Stimulated activated CD8-positive, alpha-beta memory T cell treated with anti-CD3 and anti-CD28 coated beads, Interleukin-12 subunit alpha, Interleukin-12 subunit beta, amount 100 ng/mL, for 24 hours (primary cell): ENCODE results near the gene PLXND1.
"Not testable (repeated sequence)": the region's sequence is repeated elsewhere in the genome, so short reads cannot be mapped to it uniquely, and the experiment has no call there.

ENCODE experiments used
- DNase-seq: peaks from one replicate; pipeline ENCODE4 v3.0.0-alpha.2; 2020; ENCODE audit errors: extremely low read depth

The PLXND1 gene

DNA sequence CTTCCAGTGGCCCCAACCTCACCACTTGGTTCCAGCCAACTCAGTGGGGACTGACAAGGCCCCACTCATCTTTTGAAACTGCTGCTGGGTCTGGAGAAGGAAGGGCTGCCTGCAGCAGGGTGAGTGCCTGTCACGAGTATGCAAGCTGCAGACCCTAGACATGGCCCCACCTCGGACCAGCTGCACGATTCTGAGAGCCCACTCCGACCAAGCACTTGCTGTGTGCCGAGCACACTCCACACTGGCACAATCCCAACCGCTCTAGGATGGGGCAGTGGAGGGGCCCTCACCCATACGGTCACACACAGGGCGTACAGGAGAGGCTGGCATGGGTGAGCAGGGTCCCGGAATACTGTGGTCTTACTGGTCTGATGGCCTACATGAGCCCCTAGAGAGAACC is 8.0 kb upstream of the PLXND1 start:
- no peak for DNase-seq

DNA sequence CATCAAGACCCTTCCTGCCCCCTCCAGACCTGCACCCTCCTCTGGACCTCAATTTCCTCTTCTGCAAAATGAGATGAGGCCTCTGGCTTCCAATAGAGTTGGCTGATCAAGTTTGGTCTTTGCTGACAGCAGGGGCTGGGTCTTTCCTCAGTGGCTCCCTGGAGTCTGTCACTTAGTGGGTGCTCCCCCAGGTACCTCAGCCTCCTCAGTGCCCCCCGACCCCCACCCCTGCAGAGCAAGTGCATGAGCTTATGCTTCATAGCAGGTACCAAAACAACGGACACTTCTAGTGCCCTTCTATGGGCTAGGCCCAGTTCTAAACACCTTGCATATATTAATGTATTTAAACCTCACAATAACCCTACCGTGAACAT is 6.9 kb upstream of the PLXND1 start:
- no peak for DNase-seq

DNA sequence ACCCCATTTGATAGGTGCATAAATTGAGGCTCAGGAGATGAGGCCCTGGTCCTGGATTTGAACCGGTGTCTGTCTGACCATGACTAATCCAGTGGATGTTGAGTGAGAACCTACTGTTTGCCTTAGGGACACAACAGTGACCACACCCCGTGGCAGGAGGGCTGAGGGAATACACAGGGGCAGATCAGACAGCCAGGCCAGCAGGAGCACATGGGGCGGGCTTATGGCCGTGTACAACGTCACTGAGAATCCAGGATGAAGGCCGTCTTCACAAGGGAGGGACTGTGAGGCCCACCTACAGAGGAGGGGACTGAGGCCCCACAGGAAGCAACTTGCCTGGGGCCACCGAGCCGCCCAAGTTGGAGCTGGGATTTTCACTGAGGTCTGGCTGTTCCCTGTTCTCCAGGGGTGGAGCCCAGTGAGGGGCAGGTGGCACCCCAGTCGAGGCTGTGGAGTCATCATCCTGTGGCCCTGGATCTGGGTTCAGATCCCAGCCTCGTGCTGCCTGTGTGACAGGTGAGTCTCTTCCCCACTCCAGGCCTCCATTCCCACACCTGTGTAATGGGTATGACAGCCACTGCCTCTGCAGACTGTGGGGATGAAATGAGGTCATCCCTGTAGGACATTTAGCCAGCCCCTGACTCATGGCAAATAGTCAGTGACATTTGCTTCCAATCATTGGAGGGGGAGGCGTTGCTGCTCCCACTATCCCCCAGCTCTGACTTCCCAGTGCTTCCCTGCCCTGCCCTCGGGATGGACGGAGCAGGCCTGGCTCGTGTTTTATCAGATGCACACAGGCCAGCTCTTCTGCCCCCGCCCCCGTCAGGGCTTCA is 6.3 kb upstream of the PLXND1 start:
- DNase-seq, result no peak

- DNase-seq, result no peak
Observed at GRCh38 chr3:129611812-129612533, 5.5 kb upstream of the PLXND1 start.

DNA sequence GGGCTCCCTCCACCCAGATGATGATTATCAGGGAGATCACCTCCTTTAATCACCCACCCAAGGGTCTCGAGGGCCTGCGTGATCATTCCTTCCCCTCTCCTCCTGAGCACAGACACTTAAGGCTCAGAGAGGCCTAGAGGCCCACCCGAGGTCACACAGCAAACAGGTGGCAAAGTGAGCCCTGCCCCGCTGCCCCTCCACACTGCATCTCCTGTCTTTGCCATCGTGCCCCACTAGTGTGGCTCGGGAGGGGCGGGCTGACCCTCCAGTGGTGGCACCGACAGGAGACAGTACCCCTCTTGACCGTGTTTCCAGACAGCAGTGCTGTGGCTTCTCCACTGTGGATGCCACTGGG is 4.9 kb upstream of the PLXND1 start:
- DNase-seq, result no peak

DNA sequence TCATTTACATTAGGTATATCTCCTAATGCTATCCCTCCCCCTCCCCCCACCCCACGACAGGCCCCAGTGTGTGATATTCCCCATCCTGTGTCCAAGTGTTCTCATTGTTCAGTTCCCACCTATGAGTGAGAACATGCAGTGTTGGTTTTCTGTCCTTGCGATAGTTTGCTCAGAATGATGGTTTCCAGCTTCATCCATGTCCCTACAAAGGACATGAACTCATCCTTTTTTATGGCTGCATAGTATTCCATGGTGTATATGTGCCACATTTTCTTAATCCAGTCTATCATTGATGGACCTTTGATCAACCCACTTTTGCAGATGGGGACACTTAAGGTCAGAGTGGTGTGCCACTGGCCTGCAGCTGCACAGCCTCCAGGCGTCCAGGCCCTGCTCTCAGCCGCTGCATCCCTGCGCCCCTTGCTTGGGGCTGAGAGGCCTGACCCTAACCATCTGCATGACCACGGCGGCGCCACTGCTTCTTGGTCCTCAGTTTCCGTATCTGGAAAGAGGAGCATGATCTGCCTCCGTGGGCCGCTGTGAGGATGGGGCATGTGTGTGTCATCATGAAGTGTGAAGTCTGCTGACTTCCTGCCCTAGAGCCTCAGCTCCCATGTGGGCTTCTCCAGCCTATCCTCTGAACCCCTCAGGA is 4.4 kb upstream of the PLXND1 start:
- not testable (repeated sequence) for DNase-seq

DNA sequence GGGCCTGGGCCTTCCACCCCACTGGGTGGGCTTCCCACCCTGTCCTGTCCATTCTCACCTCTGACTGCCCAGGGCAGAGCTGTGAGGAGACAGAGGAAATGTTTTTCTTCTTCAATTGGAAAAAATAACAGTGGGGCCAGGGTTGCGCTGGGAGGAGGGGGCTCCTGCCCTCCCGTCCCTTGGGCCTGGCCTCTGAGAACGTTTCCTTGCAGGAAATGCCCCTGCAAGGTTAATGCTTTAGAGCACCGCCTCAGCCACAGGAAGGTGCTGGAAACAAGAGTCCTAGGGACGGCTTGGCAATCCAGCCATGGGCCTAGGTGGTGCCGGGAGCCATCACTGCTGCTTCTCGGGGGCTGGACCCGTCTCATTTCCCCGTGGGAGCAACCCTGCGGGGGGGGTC is 3.8 kb upstream of the PLXND1 start:
- DNase-seq, result no peak

DNA sequence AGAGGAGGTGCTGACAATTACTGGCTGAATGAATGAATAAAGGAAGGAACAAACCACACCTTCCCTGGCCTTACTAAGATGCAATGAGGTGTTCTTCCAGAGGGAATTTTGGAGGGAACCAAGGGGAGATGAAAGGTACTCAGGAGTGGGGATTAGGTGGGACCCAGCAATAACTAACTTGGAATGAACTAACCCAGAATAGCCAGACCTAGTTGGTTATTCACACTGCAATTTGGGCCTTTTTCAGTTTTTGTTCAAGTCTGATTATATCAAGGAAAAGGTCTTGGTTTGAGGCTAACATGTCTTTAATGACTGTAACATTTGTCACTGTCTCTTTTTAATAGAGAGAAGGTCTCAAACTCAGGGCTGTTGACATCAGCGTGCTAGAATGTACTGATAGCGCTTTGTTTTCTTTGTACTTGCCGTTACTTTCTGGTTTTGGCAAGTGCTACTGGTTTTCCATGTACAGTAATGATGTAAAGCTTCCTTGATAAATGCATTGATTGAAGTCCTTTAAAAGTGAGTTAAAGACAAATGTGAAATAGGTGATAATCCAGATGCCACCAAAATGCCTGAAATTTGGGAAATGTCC is 3.2 kb upstream of the PLXND1 start:
- DNase-seq, result no peak

DNA sequence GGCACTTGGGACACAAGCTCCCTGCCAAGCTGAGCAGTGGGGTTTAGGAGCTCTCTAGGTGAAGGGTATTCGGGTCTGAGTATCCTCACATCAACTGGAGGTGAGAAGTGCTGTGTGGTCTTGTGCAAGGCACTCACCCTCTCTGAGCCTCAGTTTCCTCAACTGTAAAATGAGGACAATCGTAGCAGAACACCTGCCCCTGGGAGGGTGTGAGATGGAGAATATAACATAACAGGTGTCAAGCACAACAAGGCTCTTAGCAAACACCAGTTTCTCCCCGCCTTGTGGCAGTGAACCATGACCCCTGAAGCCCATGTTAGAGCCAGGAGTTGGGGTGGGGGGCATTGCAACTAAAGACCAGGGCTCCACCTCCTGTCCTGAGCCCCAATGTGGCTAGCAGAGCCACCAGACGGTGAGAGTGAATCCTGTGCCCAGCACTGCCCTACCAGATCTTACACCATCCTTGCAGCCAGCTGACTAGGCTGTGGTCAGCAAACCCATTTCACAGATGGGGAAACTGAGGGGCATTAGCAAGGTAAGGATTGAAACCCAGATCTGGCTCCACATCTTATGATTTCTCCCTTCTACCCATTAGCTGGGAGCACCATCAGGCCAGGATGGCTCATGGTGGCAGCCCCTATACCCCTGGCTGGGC is 2.6 kb upstream of the PLXND1 start:
- DNase-seq, result no peak

DNA sequence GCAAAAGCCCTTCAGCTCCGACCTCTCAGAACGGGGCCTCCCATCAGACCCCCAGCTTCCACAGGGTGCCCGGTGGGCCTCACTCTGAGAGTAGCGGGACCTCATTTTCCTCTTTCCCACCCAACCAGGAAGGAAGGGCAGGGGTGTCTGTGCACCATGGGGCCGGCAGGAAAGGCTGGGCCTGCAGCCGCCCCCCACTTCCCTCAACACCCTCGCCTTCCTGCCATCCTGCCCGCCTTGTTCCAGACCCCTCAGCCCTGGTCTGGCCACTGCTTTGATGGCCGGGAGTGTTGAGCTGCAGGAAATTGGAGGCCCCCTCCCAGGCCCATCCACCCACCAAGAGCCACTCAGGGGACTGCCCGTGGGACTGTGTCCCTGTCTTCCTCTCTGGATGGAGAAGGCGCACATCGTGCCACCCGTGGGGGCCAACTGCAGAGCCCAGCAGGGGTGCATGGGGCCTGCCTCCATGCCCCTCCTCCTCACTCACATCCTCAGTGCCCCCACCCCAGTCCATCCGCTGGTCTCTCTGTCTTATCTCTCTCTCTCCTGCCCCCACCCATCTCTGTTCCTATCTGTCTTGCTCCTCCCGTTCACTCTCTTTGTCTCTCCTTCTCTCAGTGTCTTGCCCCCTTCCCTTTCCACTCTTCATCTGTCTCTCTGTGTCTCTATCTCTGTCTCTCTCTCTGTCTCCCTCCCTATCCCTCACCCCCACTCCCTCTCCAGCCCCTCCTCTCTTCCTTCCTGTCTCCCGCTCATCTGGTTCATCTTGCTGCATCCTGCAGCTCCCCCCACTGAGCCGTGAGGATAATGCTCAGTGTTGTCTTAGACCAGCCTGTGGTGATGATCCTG is 1.8 kb upstream of the PLXND1 start:
- no peak for DNase-seq

- DNase-seq, result no peak
Observed at GRCh38 chr3:129607391-129608068, 1.1 kb upstream of the PLXND1 start.

GRCh38 chr3:129605922-129606635 is 397 bp downstream of the PLXND1 start:
- DNase-seq, result no peak

GRCh38 chr3:129605203-129605921 is 1.1 kb downstream of the PLXND1 start:
- no peak for DNase-seq

DNA sequence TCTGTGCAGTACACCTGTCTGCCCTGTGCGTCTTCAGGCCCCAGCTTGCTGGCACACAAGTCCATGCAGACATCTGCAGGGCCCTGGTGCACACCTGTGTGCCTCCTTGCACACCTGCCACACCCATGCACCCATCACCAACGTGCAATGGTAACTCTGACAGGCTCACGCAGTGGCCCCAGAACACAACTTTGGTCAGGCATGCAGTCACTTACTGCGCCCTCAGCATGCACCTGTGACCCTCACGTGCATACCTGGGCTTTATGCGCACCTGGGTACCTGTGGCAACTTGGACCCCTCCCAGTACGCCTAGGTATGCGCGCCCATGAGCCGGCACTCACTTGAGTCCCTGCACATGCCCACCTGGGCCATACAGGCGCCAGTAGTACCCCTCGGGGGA is 1.7 kb downstream of the PLXND1 start:
- no peak for DNase-seq

DNA sequence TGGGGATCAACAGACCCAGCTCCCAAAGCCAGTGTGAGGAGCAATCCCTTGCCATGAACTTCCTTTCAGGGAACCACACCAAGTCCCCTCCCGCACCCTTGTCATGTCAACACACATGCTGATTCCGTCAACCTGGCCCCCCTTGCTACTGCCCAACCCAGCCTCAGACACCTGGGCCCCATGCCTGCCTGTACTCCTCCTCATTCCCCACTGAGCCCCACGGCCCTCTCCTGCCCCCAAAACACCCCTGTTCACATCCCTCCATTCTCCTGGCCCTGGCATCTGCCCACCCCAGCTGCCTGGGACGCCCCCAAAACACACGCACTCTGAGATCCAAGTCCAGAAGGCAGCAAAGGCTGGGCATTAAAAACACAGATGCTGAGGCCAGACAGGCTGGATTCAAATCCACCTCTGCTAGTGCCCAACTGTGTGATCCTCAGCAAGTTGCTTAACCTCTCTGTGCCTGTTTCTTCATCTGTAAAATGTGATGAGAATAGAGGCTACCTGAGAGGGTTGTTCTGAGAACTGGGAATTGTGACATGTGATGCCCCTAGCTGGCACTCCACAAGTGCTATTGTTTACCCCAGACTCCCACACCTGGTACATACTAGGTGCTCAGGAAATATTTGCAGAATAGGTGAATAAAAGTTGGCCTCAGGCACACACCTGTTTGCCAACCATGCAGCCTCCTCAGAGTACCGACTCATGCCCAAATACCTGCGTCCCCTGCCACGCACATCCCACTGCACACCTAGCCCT is 2.3 kb downstream of the PLXND1 start:
- no peak for DNase-seq

- no peak for DNase-seq
Observed at GRCh38 chr3:129603561-129603942, 2.9 kb downstream of the PLXND1 start.

GRCh38 chr3:129602730-129603560 is 3.5 kb downstream of the PLXND1 start:
- no peak for DNase-seq

DNA sequence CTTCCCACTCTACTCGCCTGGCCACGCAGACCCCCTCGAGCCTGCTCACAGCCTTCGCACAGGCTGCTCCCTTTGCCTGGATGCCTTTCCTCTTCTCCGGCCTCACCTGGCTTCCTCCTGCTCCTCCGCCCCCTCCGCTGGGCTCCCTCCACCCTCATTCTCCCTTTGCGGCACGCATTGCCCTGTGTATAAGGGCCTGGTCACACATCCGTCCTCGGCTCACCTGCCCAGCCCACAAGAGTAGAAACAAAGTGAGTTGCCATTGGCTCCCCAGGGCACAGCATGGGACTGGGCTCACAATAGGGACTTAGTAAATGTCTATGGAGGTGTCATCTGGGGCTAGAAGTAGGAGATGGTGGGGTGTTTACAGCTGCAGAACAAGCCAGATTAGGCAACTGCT is 4.2 kb downstream of the PLXND1 start:
- no peak for DNase-seq
